Renal cortical epithelial cell (primary cell): ENCODE measurements around the gene ELFN2. TPM values are rescaled to one million over a fixed set of nuclear protein-coding genes. Genes with fewer than 3 reads are reported as not detected.
A peak's percentile ranks its signal among the peaks of the same experiment; 100 is the strongest.
"Not testable (repeated sequence)": the region's sequence is repeated elsewhere in the genome, so short reads cannot be mapped to it uniquely, and the experiment has no call there.

Experiments used
- DNase-seq: peaks from one replicate; pipeline ENCODE4 v3.0.0-alpha.2; 2011; ENCODE audit warnings: low read depth
- total RNA-seq: library from RNA; depleted of rRNA; stranded (reverse); fragments of >200 nt; gene quantifications from 2 replicates; pipeline ENCODE4 v1.2.3, GENCODE V29; 2014

Gene ELFN2
- total RNA-seq, 1 donor from 2014 or later: 18.8 TPM

DNA sequence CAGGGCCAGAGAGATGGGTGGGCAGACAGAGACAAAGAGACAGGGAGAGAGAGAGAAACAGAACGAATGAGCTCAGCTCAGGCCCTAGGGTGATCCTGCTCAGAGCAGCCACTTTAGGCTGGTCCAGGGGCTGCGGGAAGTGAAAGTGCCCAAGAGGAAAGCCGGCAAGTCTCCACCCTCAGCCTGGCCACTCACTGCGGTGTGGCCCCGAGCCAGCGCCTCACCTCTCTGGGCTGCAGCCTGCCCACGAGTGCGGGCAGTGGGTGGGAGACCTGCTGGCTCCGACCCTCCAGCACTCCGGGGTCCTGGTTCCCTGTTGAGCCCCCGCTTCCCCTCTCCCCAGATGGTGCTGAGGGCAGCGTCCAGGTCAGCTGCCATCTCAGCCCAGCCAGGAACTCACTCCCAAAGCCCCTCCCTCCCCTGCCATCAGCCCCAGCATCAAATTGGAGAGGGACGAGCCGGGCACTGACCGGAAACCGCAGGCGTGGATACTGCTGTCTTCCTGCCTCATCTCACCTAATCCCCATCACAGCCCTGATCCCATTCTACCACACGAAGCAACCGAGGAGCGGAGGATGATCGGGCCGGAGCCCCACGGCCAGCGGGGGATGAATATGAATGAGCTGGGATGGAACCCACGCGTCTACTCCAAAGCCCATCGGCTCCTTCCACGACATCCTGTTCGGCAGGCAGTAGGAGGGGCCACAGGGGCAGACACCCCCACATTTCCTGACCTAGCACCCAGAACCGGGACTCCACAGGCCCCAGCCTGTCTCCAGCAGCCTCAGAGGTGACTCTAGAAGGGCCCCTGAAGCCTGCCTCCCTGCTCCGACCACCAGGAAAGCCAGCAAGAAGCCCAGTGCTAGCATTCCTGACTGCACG lies 16.9 kb downstream of the ELFN2 start:
- no peak for DNase-seq

DNA sequence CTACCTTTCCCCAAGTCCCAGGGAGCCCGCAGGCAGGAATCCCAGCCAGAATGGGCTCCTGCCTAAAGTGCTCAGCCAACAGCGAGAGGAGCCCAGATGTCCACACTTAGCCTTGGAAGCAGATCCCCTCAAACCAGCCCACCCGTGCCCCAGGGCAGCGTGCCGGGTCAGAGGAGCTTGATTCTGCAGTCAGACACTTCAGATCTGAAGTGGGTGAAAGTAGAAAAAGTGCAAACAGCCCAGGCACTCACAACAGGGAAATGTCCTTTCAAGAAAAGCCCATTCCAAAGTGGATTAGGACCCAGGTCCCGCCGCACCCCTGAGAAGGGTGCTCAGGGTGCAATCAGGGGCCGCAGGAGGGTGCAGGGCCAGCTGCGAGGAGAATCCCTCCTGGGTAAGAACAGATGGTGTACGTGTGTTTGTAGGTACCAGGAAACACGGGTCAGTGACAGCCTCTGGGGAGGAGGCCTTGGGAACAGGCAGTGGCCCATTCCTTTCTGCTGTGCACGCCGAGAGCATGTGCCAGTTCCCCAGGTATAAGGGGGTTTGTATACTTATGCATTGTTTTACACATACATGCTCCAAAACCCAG lies 17.7 kb downstream of the ELFN2 start:
- DNase-seq: no peak

DNA sequence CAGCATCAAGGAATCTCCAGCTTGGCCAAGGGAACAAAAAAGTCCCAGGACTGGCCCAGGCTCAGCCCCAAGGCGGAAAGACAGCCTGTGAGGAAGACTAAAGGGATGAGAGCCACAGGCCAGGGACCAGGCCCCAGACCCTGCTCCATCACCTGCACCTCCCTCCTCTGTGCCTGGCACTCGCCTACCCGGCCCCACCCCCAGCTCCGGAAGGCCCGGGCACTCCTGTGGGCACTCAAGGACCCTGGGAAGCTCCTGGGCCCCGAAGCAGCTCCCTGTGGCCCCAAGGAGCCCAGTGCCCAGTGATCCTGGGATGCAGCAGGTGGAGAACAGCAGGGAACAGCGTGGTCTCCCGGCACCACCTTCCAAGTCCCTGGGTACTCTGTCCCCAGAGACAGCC lies 18.2 kb downstream of the ELFN2 start:
- no peak for DNase-seq

DNA sequence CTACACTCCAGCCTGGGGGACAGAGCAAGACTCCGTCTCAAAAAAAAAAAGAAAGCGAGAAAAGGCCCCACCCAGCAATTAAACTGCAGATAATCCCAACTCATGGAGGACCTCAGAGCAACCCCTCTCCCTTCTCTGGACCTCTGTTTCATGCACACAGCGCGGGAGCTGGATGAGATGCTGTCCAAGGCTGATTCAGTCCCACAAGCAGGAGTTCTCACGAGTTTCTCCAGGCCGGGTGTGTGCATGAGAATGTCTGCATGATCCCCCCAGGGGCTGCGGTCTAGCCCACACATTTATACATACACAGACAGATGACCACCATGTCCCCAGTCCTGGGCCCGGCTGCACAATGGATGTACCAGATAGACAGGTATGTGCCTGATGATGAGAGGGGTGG lies 19.4 kb downstream of the ELFN2 start:
- no peak for DNase-seq

DNA sequence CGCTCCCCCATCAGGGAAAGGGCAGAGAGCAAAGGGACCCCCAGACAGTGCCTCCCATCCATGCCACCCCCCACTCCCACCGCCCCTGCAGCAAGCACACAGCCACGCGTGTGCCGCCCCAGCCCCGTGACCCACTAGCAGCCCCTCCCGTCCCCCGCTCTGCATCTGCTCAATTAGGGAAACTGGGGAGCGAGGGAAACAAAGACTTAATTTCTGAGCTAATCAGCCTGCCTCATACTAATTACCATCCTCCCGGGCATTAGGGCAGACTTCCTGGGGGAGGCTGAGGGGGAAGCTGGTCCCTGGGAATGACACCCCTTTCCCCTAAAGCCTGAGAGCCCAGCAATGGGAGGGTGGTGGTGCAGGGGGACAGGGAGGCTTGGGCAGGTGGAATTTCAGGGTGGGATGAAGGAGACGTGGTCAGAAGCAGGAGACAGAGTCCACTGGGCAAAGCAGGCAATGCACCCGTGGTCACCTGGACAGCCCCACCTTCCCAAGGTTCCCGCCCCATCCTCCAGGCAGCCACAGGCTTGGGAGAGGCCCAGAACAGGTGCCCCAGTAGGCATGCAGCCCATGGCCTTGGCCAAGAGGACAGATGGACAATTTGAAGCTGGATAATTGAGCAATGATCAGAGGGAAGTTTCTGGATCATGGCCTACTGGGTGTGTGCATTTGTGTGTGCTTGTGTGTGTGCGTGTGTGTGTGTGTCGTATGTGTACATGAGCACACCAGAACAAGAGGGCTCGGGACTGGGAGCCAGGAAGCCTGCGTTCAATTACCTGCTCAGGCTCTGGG lies 20.6 kb downstream of the ELFN2 start:
- no peak for DNase-seq

DNA sequence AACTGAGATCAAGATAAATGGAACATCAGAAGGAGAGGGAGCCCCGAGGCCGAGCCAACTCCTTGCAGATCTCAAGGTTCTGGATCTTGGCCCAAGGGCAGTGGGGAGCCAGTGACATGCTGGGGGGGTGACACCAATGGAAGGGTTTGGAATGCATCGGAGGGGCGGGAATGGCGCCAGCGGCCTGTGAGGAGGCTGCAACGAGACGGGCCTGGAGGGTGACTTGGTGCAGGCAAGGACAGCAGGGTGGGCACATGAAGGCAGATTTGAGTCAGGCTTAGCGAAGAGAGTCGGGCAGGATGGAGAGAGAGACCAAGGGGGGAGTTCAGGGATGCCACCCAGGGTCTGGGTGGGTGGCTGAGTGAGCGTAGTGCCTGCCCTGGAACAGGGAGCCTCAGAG lies 23.2 kb downstream of the ELFN2 start:
- DNase-seq: no peak

DNA sequence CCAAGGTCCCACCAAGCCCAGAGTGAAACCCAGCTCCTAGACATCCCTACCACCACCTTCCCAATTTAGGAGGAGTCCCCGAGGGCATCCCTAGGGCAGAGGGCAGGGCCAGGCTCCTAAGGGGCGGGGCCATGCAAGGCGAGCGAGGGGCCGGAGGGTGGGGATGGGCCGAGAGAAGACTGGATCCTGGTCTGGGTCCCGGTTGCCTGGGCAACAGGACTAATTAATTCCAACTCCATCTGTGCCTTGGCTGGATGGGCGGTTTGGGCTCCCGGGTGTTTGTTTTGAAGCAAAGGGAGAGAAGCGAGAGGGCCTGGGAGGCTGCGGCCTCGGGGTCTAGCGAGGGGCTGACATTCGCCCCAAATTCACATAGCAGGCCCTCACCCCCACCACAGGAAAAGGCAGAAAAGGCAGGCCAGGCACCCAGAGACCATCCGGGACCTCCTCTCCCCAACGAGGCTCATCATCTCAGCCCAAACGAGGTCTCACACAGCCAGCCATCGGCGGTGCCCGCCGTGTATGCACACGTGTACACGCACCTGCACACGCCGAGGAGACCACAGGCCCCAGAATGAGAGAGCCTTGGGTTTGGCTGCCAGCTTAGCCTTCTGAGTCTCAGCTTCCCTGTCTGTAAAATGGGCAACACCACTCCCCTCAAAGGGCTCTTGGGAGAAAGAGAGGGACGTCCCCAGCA lies 23.9 kb downstream of the ELFN2 start:
- DNase-seq: no peak

DNA sequence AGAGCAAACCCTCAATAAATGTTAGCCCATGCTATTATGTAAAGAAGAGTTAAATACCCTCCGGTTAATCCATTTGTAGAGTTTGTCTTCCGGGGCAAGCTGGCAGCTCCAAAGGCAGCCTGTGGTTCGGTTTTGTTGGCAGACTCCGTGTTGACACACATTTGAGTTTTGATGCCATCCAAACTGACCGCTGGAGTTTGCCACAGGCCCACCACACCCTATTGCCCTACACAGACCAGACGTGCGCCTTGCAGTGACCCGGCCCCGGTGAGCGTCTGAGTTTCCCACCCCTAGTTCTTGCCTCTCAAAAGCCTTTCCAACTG lies 25.1 kb downstream of the ELFN2 start:
- DNase-seq: no peak

DNA sequence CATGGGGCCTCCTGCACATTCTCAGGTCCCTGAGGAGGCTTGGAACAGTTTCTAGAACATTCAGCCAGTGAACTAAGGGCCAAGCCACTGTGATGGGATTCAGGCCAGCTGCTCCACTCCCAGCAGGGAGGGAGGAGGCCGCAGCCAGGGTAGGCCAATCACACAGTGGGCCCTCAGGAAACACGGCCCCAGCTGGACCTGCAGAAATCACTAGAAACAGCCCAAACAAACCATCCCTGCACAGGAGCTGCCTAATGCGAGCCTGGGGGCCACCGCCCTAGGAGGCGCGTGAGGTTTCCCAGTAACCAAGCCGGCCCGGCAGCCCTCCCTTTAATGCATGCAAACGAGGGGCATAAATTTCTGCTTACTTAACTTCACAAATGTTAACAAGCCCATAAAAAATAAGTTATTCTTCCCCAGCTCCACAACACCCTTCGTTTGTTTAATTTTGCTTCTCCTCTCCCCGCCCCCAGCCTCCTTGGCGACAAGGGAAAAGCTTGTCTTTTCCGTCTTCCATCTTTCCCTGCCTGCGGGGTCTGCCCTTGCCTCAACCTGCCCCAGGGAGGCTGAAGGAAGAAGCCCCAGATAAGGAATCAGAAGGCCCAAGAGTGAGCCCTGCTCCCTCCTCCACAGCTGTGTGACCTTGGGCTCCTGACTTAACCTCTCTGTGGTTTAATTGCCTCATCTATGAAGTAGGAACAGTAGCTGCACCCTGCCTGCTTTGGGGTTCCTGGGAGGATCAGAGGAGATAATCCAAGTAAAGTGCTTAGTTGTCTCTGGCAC lies 25.7 kb downstream of the ELFN2 start:
- DNase-seq: no peak

DNA sequence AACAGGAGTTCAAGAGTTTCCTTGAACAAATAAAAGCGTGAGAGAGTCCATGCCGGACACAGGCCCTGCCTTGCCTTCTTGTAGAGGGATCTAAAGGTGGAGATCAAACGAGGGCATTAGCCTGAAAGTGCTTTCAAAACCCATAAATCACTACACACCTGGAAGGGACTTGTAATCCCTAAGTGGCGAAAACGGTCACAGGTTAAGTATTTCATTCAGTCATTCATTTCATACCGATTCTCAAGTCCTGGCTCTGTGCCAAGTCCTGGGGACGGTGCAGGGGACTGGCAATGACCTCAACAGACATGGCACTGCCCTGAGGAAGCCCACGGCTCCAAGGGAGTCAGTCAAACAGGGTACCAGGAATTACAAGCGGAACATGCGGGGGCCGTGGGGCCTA lies 26.6 kb downstream of the ELFN2 start:
- no peak for DNase-seq

DNA sequence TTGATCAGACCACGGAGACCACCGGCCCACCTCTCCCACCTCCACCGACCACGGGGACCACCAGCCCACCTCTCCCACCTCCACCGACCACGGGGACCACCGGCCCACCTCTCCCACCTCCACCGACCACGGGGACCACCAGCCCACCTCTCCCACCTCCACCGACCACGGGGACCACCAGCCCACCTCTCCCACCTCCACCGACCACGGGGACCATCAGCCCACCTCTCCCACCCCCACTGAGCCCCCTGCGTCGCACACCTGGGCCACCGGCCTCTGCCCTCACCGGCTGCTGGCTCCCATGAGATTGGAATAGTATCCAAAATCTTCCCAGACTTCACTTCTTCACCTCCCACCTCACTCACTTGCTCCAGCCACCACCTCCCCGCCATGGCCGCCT lies 27.8 kb downstream of the ELFN2 start:
- not testable (repeated sequence) for DNase-seq

DNA sequence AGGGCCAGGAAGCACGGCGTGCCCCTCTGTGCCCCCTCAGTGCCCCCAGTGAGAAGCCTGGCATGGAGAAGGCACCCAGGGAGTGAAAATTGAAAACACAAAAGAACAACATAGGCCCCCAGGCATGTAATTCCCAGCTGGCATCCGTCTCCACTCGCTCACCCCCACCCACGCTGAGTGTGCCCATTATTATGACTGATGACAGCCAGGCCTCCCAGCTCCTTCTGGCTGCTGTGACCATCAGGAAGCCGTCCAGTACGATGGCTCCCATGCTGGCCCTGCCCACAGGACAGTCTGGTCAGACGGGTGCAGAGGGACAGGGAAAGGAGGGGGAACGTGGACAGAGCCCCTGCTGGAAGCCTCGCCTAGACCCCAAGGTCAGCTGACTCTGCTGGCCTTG lies 30.1 kb downstream of the ELFN2 start:
- DNase-seq: no peak

DNA sequence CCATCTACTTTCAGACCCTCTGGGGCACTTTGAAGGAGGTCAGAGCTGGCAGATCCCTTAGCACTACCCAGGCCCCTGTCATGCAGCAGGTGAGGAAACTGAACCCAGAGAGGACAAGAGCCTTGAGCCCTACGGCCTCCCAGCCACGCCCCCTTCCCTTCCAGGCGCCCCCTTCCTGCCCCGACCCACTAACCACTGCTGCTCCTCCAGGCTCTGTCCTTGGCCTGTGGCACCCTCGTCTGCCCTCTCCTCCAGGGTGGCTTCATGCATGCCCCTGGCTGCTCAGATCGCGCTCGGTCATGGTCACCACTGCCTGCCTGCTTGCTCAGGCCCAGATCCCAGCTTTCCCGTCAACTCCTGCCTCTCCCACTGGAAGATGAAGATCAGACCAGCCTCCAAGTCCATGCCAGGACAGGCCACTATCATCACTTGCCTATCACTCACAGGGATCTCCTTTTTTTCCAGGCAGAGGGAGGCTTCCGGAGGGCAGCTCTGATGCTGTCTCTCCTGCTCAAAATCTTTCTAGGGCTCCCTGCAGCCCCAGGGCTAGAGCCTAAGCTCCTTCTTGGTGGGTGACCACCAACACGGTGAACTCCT lies 30.7 kb downstream of the ELFN2 start:
- DNase-seq: no peak

DNA sequence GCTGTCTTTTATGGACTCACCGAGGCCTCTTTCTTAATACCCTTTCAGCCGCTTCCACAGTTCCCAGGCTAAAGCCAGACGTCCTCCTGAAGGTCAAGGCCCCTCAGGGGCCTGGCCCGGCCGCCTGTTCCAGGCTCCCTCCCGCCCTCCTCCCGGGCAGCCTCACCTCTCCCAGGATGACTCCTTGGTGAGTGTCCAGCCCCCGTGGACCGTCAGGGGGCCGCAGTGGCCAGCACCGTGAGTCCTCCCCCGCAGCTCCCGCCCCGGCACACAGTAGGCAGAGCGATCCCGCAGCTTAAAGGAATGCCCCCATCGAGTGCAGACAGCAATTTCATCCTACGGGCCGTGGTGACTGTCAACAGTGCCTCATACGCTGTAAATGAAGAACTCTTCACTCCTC lies 32.9 kb downstream of the ELFN2 start:
- DNase-seq: no peak

DNA sequence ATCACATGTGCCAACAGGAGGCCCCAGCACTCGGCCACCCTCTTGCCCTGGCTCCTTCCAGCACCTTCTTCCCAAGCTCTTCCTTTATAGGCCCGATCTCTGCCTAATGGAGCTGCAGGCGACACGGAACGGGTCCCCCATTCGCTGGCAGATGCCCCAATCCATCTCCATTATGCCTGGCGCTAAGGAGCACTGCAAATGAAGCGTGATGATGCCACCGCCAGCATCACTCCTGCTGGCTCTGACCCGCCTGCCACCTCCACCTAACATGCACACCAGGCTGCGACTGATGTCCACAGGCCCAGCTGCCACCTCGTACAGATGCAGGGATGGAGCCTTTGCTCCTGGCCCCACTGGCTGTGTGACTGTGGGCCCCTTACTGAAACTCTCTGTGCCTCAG lies 33.5 kb downstream of the ELFN2 start:
- no peak for DNase-seq

DNA sequence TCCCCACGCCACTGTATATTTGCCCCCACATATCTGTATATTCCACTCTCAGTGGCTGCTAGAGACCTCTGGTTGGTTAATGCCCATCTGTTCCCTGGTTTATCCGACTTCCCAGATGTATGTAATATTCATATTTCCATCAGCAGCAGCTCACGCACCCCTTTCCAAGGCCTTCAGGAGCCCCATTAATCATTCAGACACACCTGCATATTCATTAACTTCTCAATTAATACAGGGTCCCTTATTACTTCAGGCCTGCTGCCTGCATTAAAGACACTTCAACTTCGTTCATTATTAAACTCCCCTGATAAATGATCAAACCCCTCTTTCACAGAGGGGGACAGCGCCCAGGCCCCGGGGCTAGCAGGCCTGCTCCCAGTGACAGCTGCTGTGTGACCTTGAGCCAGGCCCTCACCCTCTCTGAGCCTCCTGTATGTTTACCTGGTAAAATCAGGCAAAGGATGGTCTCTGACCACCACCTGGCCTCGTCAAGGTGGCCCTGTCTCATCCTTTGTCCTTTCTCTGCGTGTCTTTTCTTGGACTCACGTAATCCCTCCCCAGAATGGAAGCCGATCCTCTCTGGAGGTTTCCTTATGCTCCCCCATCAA lies 34.5 kb downstream of the ELFN2 start:
- DNase-seq: no peak

DNA sequence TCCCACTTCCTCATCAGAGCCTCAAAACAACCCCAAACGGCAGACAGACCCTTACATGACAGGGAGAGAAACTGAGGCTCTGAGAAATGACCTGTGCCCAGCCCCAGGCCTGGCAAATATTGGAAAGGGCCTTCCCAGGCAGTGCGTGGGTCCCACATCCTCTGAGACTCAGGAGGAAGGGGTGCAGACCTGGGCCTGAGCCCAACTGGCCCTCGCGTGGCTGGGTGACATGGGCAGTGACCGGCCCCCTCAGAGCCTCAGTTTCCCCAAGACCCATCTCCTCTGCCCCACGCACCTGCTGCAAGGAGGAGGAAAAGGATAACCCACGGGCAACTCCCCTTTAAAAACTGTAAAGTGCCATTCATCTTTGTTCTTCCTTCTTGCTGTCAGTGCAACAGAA lies 35.6 kb downstream of the ELFN2 start:
- no peak for DNase-seq

DNA sequence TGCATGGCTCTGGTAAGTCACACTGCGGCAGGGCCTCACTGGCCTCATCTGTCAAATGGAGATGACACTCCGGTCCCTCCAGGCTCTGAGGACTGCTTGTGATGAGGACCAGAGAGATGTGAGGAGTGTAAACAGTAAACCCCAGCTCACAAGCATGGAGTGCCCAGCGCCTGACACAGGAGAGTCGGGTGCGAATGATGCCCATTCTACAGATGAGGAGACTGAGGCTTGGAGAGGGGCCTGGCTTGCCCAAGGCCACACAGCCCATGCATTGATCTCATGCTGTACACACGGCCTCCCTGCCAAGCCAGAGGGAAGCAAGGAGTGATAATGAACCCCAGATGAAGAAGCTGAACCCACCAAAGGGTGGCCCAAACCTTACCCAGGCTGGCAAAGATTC lies 37.2 kb downstream of the ELFN2 start:
- no peak for DNase-seq

DNA sequence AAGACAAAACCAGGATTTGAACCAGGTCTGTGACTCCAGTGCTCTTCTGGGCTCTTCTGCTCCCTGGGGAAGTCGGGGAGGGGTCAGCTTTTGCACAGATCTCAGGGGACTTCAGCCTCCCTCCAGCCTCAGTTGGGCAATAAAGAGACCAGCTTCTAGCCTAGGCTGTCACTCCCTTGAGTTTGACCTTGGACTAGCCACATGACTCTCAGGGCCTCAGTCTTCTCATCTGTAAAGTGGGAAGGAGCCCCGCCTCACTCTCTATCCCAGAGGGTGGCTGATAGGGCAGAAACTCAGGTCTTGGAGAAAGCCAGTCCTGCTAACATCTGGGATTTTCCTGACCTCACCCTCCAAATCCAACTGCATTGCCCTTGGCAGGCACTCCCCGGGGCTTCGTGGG lies 38.7 kb downstream of the ELFN2 start:
- no peak for DNase-seq

DNA sequence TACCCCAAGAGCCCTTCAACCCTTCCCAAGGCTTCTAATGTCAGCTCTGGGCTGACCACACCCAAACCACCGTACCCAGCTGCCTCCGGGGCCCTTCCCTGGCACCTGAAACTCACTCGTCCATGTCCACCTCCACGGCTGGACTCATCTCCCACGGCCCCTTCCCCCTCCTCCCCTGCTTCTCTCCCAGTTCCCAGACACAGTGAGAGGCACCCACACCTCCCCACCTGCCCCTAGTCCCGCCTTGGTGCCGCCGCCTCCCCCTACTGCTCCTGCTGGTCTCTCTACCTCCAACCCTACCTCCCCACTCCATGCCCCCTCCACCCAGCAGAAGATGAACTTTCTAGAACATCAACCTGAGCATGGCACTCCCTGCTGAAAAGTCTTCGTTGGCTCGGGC lies 39.5 kb downstream of the ELFN2 start:
- peak; percentile 9 for DNase-seq

DNA sequence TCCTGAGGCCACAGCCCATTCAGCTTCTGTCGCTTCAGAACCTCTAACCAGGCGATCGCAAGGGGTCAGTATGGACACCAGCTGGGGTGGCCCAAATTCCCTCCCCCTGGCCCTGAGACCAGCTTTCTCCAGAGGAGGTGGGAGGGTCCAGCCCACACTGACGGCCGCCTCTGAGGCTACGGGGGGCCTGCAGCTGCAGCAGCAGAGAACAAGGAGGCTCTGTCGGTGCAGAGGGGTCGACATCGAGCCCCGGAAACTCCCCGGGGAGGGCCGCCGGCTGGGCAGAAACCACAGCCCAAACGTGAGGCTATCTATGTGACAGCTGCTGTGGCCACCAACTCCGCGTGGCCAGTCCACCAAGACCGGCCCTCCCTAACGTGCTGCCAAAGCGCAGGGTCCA lies 40.8 kb downstream of the ELFN2 start:
- no peak for DNase-seq
